Measurements from ENCODE around the gene PRXL2A. TPM values are rescaled to one million over a fixed set of nuclear protein-coding genes. Genes with fewer than 3 reads are reported as not detected.

The PRXL2A gene
- total and polyA plus RNA-seq, 2 experiments from 2014 or later, result 31.8 to 51.7 TPM

DNA sequence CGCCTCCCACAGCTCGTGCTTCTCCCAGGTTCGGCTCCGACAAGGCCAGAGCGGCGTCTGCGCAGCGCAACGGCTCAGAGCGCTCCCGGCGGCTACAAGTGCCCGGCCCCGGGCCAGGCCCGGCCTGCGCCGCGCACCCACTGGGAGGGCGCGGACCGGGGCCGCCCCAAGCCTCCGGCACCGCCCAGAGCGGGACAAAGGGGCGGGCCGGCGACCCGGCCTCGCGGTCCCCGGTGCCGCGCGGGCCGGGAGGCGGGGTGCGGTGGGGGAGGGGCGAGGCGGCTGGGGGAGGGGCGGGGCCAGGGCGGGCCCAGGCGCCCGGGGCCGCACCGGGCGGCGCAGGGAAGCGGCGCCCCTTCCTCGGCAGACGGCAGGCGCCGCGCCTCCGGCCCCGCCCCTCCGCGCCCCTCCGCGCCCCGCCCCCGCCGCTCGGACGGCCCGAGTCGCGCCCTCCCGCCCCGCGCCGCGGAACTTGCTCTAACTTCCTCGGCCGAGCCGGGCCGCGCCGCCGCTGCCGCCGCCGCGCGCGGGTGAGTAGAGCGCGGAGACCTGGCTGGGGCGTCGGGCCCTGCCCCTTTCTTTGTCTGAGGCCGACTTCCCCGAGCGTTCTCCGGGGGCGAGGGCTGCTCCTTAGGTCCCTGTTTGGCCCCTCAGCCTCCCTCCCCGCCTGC is 45.6 kb downstream of the PRXL2A start, which contains the start of gene TSPAN14:
Gene TSPAN14, plus strand, starts transcription at position 469 of the 671 bp plus-strand sequence. CDS start 34,924 bp downstream, outside the sequence.
- Mint-ChIP-seq H3K27me3 (ENCODE audit: insufficient read depth, low read depth, poor library complexity) (peaks cover 13% of the 10 kb centered on the region), H3K36me3 (ENCODE audit: low read depth) (no peaks in the 10 kb centered on the region), H3K9me3 (no peaks in the 10 kb centered on the region), H3K4me3 (peak within 1 kb of the TSS; percentile 93), H3K27ac (peak within 1 kb of the TSS; percentile 88), H3K4me1 (peaks cover 29% of the 10 kb centered on the region)
- peak within 1 kb of the TSS; percentile 86 for H3K4me3 ChIP-seq
- peak within 1 kb of the TSS; percentile 99 for H3K4me2 ChIP-seq
- 0 out of 2 replicates have a peak, but pooled peaks cover 7% of the 10 kb centered on the region for H3K9me2 ChIP-seq (ENCODE audit: insufficient read depth)
- H3K4me1 ChIP-seq (ENCODE audit: insufficient read depth), result peaks cover 39% of the 10 kb centered on the region
- TF ChIP-seq EZH2 (IDR thresholded peaks at IDR 0.05; ENCODE audit: low read depth, unreplicated experiment), result no peak
- TF ChIP-seq ZNF331 (CRISPR knock-in tag; IDR thresholded peaks at IDR 0.05; ENCODE audit: low read depth), result no peak
- TF ChIP-seq, protein P1, sequence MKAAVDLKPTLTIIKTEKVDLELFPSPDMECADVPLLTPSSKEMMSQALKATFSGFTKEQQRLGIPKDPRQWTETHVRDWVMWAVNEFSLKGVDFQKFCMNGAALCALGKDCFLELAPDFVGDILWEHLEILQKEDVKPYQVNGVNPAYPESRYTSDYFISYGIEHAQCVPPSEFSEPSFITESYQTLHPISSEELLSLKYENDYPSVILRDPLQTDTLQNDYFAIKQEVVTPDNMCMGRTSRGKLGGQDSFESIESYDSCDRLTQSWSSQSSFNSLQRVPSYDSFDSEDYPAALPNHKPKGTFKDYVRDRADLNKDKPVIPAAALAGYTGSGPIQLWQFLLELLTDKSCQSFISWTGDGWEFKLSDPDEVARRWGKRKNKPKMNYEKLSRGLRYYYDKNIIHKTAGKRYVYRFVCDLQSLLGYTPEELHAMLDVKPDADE (IDR thresholded peaks at IDR 0.05), result no peak
- no peak for TF ChIP-seq EZH2phosphoT487 (IDR thresholded peaks at IDR 0.05; ENCODE audit: unreplicated experiment)
- no peak for TF ChIP-seq NANOG (IDR thresholded peaks at IDR 0.05; ENCODE audit: borderline replicate concordance)
- peak; percentile 76 for TF ChIP-seq POLR2AphosphoS5 (IDR thresholded peaks at IDR 0.05; ENCODE audit: low read depth)
- TF ChIP-seq JUNB (IDR thresholded peaks at IDR 0.05; ENCODE audit: unreplicated experiment), result no peak
- peaks cover 35% of the 10 kb centered on the region for H4K20me1 ChIP-seq (replicated peaks; ENCODE audit: insufficient read depth)
- H3K79me2 ChIP-seq (replicated peaks; ENCODE audit: insufficient read depth), result peaks cover 38% of the 10 kb centered on the region
- ATAC-seq, result peak; percentile 72
- H3K27me3 ChIP-seq (ENCODE audit: insufficient read depth), result peaks cover 5% of the 10 kb centered on the region; the same call in 1 of the 2 replicates
- H3K36me3 ChIP-seq (ENCODE audit: insufficient read depth), result no peaks in the 10 kb centered on the region
- DNase-seq (ENCODE audit: low spot score), result peak; percentile 77
- peak within 1 kb of the TSS; percentile 78 for H3K27ac ChIP-seq (ENCODE audit: low read depth)
- H3F3A ChIP-seq (replicated peaks; ENCODE audit: low read depth), result 0 out of 2 replicates have a peak, but pooled peaks cover 6% of the 10 kb centered on the region
- peak within 1 kb of the TSS; percentile 98 for H2AFZ ChIP-seq

DNA sequence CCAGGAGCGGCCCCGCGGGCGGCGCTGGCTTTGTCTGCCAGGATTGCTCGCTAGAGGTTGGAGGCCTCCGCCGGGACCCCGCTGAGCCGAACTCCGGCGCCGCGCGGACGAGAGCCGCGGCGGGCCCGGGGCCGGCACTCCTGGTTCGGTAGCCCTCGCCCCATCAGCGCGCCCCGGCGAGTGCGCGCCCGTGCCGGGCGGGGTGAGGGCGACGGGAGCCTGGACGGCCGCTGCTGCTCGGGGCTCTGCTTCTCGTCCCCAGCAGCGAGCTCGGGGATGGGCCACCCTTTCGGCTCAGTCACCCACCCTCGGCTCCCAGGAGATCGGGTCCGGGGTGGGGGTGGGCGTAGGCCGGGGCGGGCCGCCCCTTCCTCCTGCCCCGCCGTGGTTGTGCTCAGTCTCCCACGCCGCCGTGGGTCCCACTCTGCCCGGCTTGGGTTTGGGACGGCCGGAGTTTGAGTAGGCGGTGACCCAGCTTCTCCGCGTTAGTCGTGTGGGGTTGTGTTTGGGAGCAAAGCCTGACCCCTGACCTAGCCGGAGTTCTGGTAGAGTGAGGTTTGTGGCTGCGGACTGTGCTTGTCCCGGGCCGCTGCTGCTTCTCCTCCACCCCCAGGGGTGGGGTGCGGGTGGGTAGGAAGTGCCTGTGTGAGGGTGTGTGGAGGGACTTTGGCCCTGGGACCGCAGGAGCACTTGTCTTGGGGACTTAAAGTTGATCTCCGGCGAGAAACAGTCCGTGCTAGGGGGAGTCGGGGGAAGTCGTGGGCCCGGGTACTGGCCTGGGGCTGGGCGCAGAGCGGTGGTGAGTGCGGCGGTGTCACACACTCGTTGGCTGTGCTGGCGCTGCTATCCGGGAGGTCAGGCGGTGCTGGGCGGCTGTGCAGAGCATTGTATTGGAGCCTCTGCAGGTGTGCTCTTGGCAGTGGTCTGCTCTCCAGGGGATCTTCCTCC is 46.4 kb downstream of the PRXL2A start:
- Mint-ChIP-seq H3K27me3 (ENCODE audit: insufficient read depth, low read depth, poor library complexity) (peaks cover 13% of the 10 kb centered on the region), H3K36me3 (ENCODE audit: low read depth) (no peaks in the 10 kb centered on the region), H3K4me1 (peaks cover 37% of the 10 kb centered on the region), H3K27ac (peak overlapping the region; percentile 88), H3K9me3 (no peaks in the 10 kb centered on the region), H3K4me3 (peak overlapping the region; percentile 93)
- Histone ChIP-seq H3K4me3 (peak overlapping the region; percentile 86), H3K79me2 (replicated peaks; ENCODE audit: insufficient read depth) (peaks cover 46% of the 10 kb centered on the region), H4K20me1 (replicated peaks; ENCODE audit: insufficient read depth) (peaks cover 41% of the 10 kb centered on the region), H3K9me2 (ENCODE audit: insufficient read depth) (0 out of 2 replicates have a peak, but pooled peaks cover 7% of the 10 kb centered on the region), H3K4me2 (peak overlapping the region; percentile 99), H3K36me3 (ENCODE audit: insufficient read depth) (no peaks in the 10 kb centered on the region), H3K27ac (ENCODE audit: low read depth) (peak overlapping the region; percentile 74; the same call in 1 of the 2 replicates), H3K27me3 (ENCODE audit: insufficient read depth) (peaks cover 5% of the 10 kb centered on the region; the same call in 1 of the 2 replicates), H3K4me1 (ENCODE audit: insufficient read depth) (peaks cover 47% of the 10 kb centered on the region), H2AFZ (peak overlapping the region; percentile 76), H3F3A (replicated peaks; ENCODE audit: low read depth) (peaks cover 6% of the 10 kb centered on the region; the same call in 1 of the 2 replicates)
- DNase-seq (ENCODE audit: low spot score) (peak; percentile 59), ATAC-seq (peak; percentile 31)
- TF ChIP-seq, protein P1 (IDR thresholded peaks at IDR 0.05), result no peak
- TF ChIP-seq STAT1 (IDR thresholded peaks at IDR 0.05; ENCODE audit: unreplicated experiment), result no peak
- TF ChIP-seq, protein P2, sequence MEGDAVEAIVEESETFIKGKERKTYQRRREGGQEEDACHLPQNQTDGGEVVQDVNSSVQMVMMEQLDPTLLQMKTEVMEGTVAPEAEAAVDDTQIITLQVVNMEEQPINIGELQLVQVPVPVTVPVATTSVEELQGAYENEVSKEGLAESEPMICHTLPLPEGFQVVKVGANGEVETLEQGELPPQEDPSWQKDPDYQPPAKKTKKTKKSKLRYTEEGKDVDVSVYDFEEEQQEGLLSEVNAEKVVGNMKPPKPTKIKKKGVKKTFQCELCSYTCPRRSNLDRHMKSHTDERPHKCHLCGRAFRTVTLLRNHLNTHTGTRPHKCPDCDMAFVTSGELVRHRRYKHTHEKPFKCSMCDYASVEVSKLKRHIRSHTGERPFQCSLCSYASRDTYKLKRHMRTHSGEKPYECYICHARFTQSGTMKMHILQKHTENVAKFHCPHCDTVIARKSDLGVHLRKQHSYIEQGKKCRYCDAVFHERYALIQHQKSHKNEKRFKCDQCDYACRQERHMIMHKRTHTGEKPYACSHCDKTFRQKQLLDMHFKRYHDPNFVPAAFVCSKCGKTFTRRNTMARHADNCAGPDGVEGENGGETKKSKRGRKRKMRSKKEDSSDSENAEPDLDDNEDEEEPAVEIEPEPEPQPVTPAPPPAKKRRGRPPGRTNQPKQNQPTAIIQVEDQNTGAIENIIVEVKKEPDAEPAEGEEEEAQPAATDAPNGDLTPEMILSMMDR (conservative IDR thresholded peaks at IDR 0.05; ENCODE audit: low read depth in 2 of 2), result no peak

Measured in GM23338 (cell line).